ENCODE measurements around the gene INTS14.

The INTS14 gene

GRCh38 chr15:65583701-65584100 is 27.2 kb downstream of the INTS14 start:
- H2AFZ ChIP-seq (ENCODE audit: low read depth, low read length) = no peak overlapping the region
- no peaks in the 10 kb centered on the region for H3K9me3 ChIP-seq (ENCODE audit: insufficient read depth, low read length)
- 0 out of 2 replicates have a peak, but pooled peaks cover 4% of the 10 kb centered on the region for H4K20me1 ChIP-seq (ENCODE audit: insufficient read depth, low read length)
- no peak overlapping the region for H3K27ac ChIP-seq (ENCODE audit: low read length)
- H3K4me2 ChIP-seq (ENCODE audit: low read length) = no peak overlapping the region
- TF ChIP-seq CTCF (IDR thresholded peaks at IDR 0.05; ENCODE audit: low read depth, low read length) = no peak
- no peaks in the 10 kb centered on the region for H3K27me3 ChIP-seq (ENCODE audit: low read depth, low read length)
- no peak overlapping the region for H3K9ac ChIP-seq (ENCODE audit: low read length)
- no peaks in the 10 kb centered on the region for H3K4me1 ChIP-seq (ENCODE audit: low read length)
- no peak overlapping the region for H3K4me3 ChIP-seq (ENCODE audit: low read length)
- no peaks in the 10 kb centered on the region for H3K79me2 ChIP-seq (ENCODE audit: low read length)
- peaks cover 48% of the 10 kb centered on the region for H3K36me3 ChIP-seq (replicated peaks; ENCODE audit: low read depth, low read length)

- no peaks in the 10 kb centered on the region for H3K79me2 ChIP-seq (ENCODE audit: low read length)
- H3K4me2 ChIP-seq (ENCODE audit: low read length) = no peak overlapping the region
- no peaks in the 10 kb centered on the region for H3K27me3 ChIP-seq (ENCODE audit: low read depth, low read length)
- no peaks in the 10 kb centered on the region for H3K4me1 ChIP-seq (ENCODE audit: low read length)
- peaks cover 64% of the 10 kb centered on the region for H3K36me3 ChIP-seq (replicated peaks; ENCODE audit: low read depth, low read length)
- no peak overlapping the region for H2AFZ ChIP-seq (ENCODE audit: low read depth, low read length)
- H3K9ac ChIP-seq (ENCODE audit: low read length) = no peak overlapping the region
- H3K27ac ChIP-seq (ENCODE audit: low read length) = no peak overlapping the region
- no peaks in the 10 kb centered on the region for H3K9me3 ChIP-seq (ENCODE audit: insufficient read depth, low read length)
- 0 out of 2 replicates have a peak, but pooled peaks cover 4% of the 10 kb centered on the region for H4K20me1 ChIP-seq (ENCODE audit: insufficient read depth, low read length)
- TF ChIP-seq EZH2phosphoT487 (IDR thresholded peaks at IDR 0.05; ENCODE audit: low read depth) (no peak), CTCF (IDR thresholded peaks at IDR 0.05; ENCODE audit: low read depth, low read length) (no peak)
- H3K4me3 ChIP-seq (ENCODE audit: low read length) = no peak overlapping the region
Measured at GRCh38 chr15:65580287-65580686, 30.6 kb downstream of the INTS14 start.

- TF ChIP-seq EZH2phosphoT487 (IDR thresholded peaks at IDR 0.05; ENCODE audit: low read depth) (no peak), CTCF (IDR thresholded peaks at IDR 0.05; ENCODE audit: low read depth, low read length) (no peak)
Measured at GRCh38 chr15:65579762-65580161, 31.2 kb downstream of the INTS14 start.

GRCh38 chr15:65578904-65579728 is 31.8 kb downstream of the INTS14 start:
- Histone ChIP-seq H3K79me2 (ENCODE audit: low read length) (no peaks in the 10 kb centered on the region), H3K4me1 (ENCODE audit: low read length) (no peaks in the 10 kb centered on the region), H3K36me3 (replicated peaks; ENCODE audit: low read depth, low read length) (peaks cover 59% of the 10 kb centered on the region), H3K9ac (ENCODE audit: low read length) (no peak overlapping the region), H3K27ac (ENCODE audit: low read length) (no peak overlapping the region), H4K20me1 (ENCODE audit: insufficient read depth, low read length) (0 out of 2 replicates have a peak, but pooled peaks cover 4% of the 10 kb centered on the region), H3K4me2 (ENCODE audit: low read length) (no peak overlapping the region), H3K27me3 (ENCODE audit: low read depth, low read length) (no peaks in the 10 kb centered on the region), H3K4me3 (ENCODE audit: low read length) (no peak overlapping the region), H2AFZ (ENCODE audit: low read depth, low read length) (no peak overlapping the region), H3K9me3 (ENCODE audit: insufficient read depth, low read length) (no peaks in the 10 kb centered on the region)
- TF ChIP-seq EZH2phosphoT487 (IDR thresholded peaks at IDR 0.05; ENCODE audit: low read depth) (no peak), CTCF (IDR thresholded peaks at IDR 0.05; ENCODE audit: low read depth, low read length) (no peak)

More at GRCh38 chr15:65579762-65580161, 31.2 kb downstream of the INTS14 start:
- no peaks in the 10 kb centered on the region for H3K9me3 ChIP-seq (ENCODE audit: insufficient read depth, low read length)
- no peaks in the 10 kb centered on the region for H3K4me1 ChIP-seq (ENCODE audit: low read length)
- H4K20me1 ChIP-seq (ENCODE audit: insufficient read depth, low read length) = 0 out of 2 replicates have a peak, but pooled peaks cover 4% of the 10 kb centered on the region
- no peak overlapping the region for H3K4me2 ChIP-seq (ENCODE audit: low read length)
- no peak overlapping the region for H2AFZ ChIP-seq (ENCODE audit: low read depth, low read length)
- no peak overlapping the region for H3K9ac ChIP-seq (ENCODE audit: low read length)
- H3K27me3 ChIP-seq (ENCODE audit: low read depth, low read length) = no peaks in the 10 kb centered on the region
- no peak overlapping the region for H3K4me3 ChIP-seq (ENCODE audit: low read length)
- no peaks in the 10 kb centered on the region for H3K79me2 ChIP-seq (ENCODE audit: low read length)
- no peak overlapping the region for H3K27ac ChIP-seq (ENCODE audit: low read length)
- H3K36me3 ChIP-seq (replicated peaks; ENCODE audit: low read depth, low read length) = peaks cover 64% of the 10 kb centered on the region
